Upper lobe of left lung (tissue), 6 donors: ENCODE measurements around the gene PPM1H. TPM values are rescaled to one million over a fixed set of nuclear protein-coding genes. Genes with fewer than 3 reads are reported as not detected.
"Not testable (repeated sequence)": the region's sequence is repeated elsewhere in the genome, so short reads cannot be mapped to it uniquely, and the experiment has no call there.

Experiments used
- ATAC-seq, 2 donors: fragments of 200-7000 bp; cut with Tn5 transposase; one replicate each; pipeline ENCODE4 v1.9.1; 2022; ENCODE audit warnings: mild to moderate bottlenecking in 2 of 2, moderate library complexity in 2 of 2; ENCODE audit not compliant: low FRiP score in 2 of 2
- DNase-seq, 2 donors: peaks; one replicate each; pipeline ENCODE4 v3.0.0-alpha.2; 2019 to 2020
- H3K27ac ChIP-seq, 4 donors: fragments of 200-600 bp; sonication (generic); one replicate each; pipeline ENCODE4 v1.5.1; 2016 to 2019
- H3K27me3 ChIP-seq, 4 donors: fragments of 200-600 bp; sonication (generic); one replicate each; pipeline ENCODE4 v1.5.1; 2017 to 2019
- H3K36me3 ChIP-seq, 4 donors: fragments of 200-600 bp; sonication (generic); one replicate each; pipeline ENCODE4 v1.5.1; 2016 to 2019
- H3K4me1 ChIP-seq, 4 donors: fragments of 200-600 bp; sonication (generic); one replicate each; pipeline ENCODE4 v1.5.1; 2018 to 2019
- H3K4me3 ChIP-seq, 4 donors: fragments of 200-600 bp; sonication (generic); one replicate each; pipeline ENCODE4 v1.5.1; 2017 to 2019; ENCODE audit warnings: mild to moderate bottlenecking in 2 of 4, moderate library complexity in 1 of 4
- H3K9me3 ChIP-seq, 4 donors: fragments of 200-600 bp; sonication (generic); one replicate each; pipeline ENCODE4 v1.5.1; 2018 to 2019
- CTCF ChIP-seq, 6 experiments: fragments of 450-650 bp in 4 of 6; fragments of 200-600 bp in 2 of 6; sonication (generic) in 2 of 6; IDR thresholded peaks; one replicate each; pipeline ENCODE4 v1.5.1; 2016 to 2019; ENCODE audit warnings: antibody characterized with exemption in 6 of 6
- EP300 ChIP-seq, 4 donors: sonication (generic); formaldehyde crosslinking; IDR thresholded peaks; one replicate each; pipeline ENCODE4 v1.5.1; 2017; ENCODE audit warnings: antibody characterized with exemption in 4 of 4, control low read depth in 2 of 4
- POLR2A ChIP-seq, 4 donors: fragments of 450-650 bp; IDR thresholded peaks; one replicate each; pipeline ENCODE4 v1.5.1; 2016 to 2017; ENCODE audit warnings: antibody characterized with exemption in 4 of 4, mild to moderate bottlenecking in 2 of 4
- POLR2AphosphoS5 ChIP-seq, 2 donors: sonication (generic); formaldehyde crosslinking; IDR thresholded peaks; one replicate each; pipeline ENCODE4 v1.5.1; 2017; ENCODE audit warnings: antibody characterized with exemption in 2 of 2
- WGBS, 2 donors: methylation state at CpG; one replicate each; pipeline ENCODE4 v1.1.5; 2017 to 2018; 5-methylcytosine and 5-hydroxymethylcytosine counted together
- total RNA-seq, 6 donors: library from RNA; depleted of rRNA in 4 of 6; stranded (reverse); fragments of >200 nt in 4 of 6; gene quantifications; one replicate each; pipeline versions ENCODE4 v1.1.0 to v1.2.1, GENCODE V29; 2016 to 2021
- donor health status: DM: no; HTN: no; CAD: no; lungs with moderate emphysema.
- donor health status: DM: no; HTN: yes; CAD: no; lungs with severe emphysema.

PPM1H gene
- total RNA-seq, 6 donors from 2014 or later, result 4.2 to 14.2 (median 8.4) TPM

DNA sequence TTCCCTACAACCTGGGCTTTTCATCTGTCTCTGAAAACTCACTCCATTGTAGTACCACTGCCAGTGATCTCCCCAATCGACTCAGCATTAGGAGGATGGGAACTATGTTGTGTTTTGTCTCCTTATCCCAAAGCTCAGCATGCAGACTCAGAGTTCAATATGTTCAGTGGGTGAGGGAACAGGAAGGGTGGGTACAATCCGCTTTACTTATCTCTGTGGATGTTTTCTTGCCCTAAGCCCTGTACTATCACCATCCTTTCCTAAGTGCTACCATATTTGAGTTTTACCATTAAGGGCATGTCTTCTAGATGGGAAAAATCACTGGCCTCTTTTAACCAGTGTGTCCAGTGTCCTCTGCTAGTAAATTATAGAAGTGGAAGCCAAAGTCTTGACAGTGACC, 107.1 kb downstream of the PPM1H start:
- Histone ChIP-seq H3K27me3 (no peaks in the 10 kb centered on the region), H3K36me3 (no peaks in the 10 kb centered on the region), H3K27ac (no peak overlapping the region), H3K4me3 (no peak overlapping the region), H3K9me3 (no peaks in the 10 kb centered on the region), H3K4me1 (no peaks in the 10 kb centered on the region)
- no peak for ATAC-seq
- 84 to 90% methylated on average over 2 of the region's 2 CpGs for WGBS, 2 donors
- no peak for DNase-seq
- TF ChIP-seq CTCF (IDR thresholded peaks at IDR 0.05) (no peak), POLR2A (IDR thresholded peaks at IDR 0.05) (no peak)

DNA sequence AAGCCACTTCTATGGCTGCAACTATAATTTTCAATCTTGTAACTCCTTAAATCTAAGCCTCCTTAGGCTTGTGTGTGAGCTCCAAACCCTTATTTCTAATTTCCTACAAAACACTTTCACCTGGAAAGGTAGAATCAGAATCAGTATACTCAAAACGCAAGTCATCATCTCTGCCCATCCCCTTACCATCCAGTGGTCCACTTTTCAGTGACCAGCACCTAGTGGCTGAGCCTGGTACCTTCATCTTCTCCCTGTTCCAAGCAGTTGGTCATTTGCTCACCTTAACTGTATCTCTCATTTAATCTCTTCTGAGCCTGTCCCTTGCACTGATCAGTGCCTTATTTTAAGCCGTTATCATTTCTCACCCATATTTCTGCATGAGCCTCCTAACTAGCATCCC, 107.9 kb downstream of the PPM1H start:
- H3K36me3 ChIP-seq, result no peaks in the 10 kb centered on the region
- ATAC-seq, result no peak
- H3K4me3 ChIP-seq, result no peak overlapping the region
- H3K27me3 ChIP-seq, result no peaks in the 10 kb centered on the region
- no peaks in the 10 kb centered on the region for H3K4me1 ChIP-seq
- DNase-seq, result no peak
- no peaks in the 10 kb centered on the region for H3K9me3 ChIP-seq
- no peak overlapping the region for H3K27ac ChIP-seq
- WGBS, 2 donors, result 93 to 95% methylated on average over 2 of the region's 2 CpGs
- TF ChIP-seq POLR2A (IDR thresholded peaks at IDR 0.05) (no peak), CTCF (IDR thresholded peaks at IDR 0.05) (peak in 1 of 6 experiments; percentile 4)

- no peak for DNase-seq
- Histone ChIP-seq H3K27ac (no peak overlapping the region), H3K4me1 (peaks cover 0 to 7% (median 2%) of the 10 kb centered on the region in 4 donors), H3K27me3 (no peaks in the 10 kb centered on the region), H3K36me3 (no peaks in the 10 kb centered on the region), H3K4me3 (peak overlapping the region in 1 of 4 donors; percentile 1), H3K9me3 (no peaks in the 10 kb centered on the region)
- no peak for TF ChIP-seq POLR2A (IDR thresholded peaks at IDR 0.05)
- ATAC-seq, result no peak
- WGBS, 2 donors, result 37 to 41% methylated on average over 9 of the region's 9 CpGs
Observed at GRCh38 chr12:62817556-62818271, 117.2 kb downstream of the PPM1H start.

DNA sequence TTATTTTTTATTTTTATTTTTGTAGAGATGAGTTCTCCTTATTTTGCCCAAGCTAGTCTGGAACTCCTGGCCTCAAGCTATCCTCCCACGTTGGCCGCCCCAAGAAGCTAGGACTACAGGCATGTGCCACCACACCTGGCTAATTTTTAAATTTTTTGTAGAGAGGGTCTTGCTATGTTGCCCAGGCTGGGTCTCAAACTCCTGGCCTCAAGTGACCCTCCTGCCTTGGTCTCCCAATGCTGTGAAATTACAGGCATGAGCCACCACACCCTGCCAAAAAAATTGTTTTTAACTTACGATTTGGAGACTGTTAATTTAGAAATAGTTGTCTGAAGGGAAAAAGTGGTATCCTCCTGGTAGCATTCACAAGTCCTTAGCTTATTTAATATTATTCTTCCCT, 120.7 kb downstream of the PPM1H start:
- Histone ChIP-seq H3K27ac (no peak overlapping the region), H3K36me3 (no peaks in the 10 kb centered on the region), H3K9me3 (no peaks in the 10 kb centered on the region), H3K4me1 (peaks cover 0 to 7% (median 3%) of the 10 kb centered on the region in 4 donors), H3K27me3 (no peaks in the 10 kb centered on the region), H3K4me3 (no peak overlapping the region)
- DNase-seq (no peak), ATAC-seq (no peak)
- TF ChIP-seq POLR2A (IDR thresholded peaks at IDR 0.05), result no peak
- no peak for TF ChIP-seq EP300 (IDR thresholded peaks at IDR 0.05)
- no peak for TF ChIP-seq POLR2AphosphoS5 (IDR thresholded peaks at IDR 0.05)
- TF ChIP-seq CTCF (IDR thresholded peaks at IDR 0.05), result no peak
- 94 to 95% methylated on average over 3 of the region's 3 CpGs for WGBS, 2 donors

- ATAC-seq (peak; percentile 66 to 87), DNase-seq (peak in 1 of 2 donors; percentile 75)
- 7 to 12% methylated on average over 18 of the region's 18 CpGs for WGBS, 2 donors
- H3K27me3 ChIP-seq, result no peaks in the 10 kb centered on the region
- H3K9me3 ChIP-seq, result no peaks in the 10 kb centered on the region
- peak overlapping the region in 1 of 4 donors; percentile 11 for H3K4me3 ChIP-seq
- no peak overlapping the region for H3K27ac ChIP-seq
- no peaks in the 10 kb centered on the region for H3K36me3 ChIP-seq
- H3K4me1 ChIP-seq, result peaks cover 0 to 7% (median 3%) of the 10 kb centered on the region in 4 donors
- TF ChIP-seq EP300 (IDR thresholded peaks at IDR 0.05), result no peak
- no peak for TF ChIP-seq POLR2AphosphoS5 (IDR thresholded peaks at IDR 0.05)
- TF ChIP-seq CTCF (IDR thresholded peaks at IDR 0.05), result peak in 5 of 6 experiments; percentile 42 to 58 (median 52)
- no peak for TF ChIP-seq POLR2A (IDR thresholded peaks at IDR 0.05)
Observed at GRCh38 chr12:62813031-62813829, 121.7 kb downstream of the PPM1H start.

- not testable (repeated sequence) for H3K9me3 ChIP-seq, H3K27me3 ChIP-seq, H3K4me1 ChIP-seq, H3K27ac ChIP-seq, H3K36me3 ChIP-seq, DNase-seq, H3K4me3 ChIP-seq, ATAC-seq
- 75 to 79% methylated on average over 4 of the region's 4 CpGs for WGBS, 2 donors
Observed at GRCh38 chr12:62811481-62811880, 123.5 kb downstream of the PPM1H start.
